Activated effector memory CD4-positive, alpha-beta T cell treated with Interleukin-2 at 50 U/mL for 16 hours (primary cell): ENCODE measurements around the gene PDE4B.

Source experiments
- DNase-seq: peaks from one replicate; pipeline ENCODE4 v3.0.0-alpha.2; 2020

The PDE4B gene

GRCh38 chr1:66351478-66351877 lies 558.8 kb downstream of the PDE4B start:
- no peak for DNase-seq

DNA sequence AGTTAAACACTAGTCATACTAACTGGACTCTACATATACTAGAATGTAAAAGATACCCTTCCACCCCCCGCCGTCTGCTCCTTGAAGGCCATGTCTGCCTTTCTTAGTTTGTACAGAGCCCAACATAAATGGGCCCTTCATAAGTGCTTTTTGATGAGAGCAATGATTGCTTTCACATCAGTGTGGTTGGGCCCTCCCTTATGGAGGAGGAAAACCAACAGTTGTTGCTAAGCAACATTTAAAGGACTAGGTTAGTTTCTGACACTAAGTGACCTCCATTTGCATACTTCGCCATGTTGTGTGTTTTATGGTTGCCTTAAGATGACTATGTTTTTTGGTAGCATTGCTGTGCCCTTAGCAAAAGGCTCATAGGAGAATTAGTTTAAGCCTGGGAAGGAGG lies 559.2 kb downstream of the PDE4B start:
- no peak for DNase-seq

- DNase-seq, result no peak
Observed at GRCh38 chr1:66352792-66353191, 560.1 kb downstream of the PDE4B start.

- DNase-seq, result no peak
Observed at GRCh38 chr1:66353257-66353656, 560.6 kb downstream of the PDE4B start.

DNA sequence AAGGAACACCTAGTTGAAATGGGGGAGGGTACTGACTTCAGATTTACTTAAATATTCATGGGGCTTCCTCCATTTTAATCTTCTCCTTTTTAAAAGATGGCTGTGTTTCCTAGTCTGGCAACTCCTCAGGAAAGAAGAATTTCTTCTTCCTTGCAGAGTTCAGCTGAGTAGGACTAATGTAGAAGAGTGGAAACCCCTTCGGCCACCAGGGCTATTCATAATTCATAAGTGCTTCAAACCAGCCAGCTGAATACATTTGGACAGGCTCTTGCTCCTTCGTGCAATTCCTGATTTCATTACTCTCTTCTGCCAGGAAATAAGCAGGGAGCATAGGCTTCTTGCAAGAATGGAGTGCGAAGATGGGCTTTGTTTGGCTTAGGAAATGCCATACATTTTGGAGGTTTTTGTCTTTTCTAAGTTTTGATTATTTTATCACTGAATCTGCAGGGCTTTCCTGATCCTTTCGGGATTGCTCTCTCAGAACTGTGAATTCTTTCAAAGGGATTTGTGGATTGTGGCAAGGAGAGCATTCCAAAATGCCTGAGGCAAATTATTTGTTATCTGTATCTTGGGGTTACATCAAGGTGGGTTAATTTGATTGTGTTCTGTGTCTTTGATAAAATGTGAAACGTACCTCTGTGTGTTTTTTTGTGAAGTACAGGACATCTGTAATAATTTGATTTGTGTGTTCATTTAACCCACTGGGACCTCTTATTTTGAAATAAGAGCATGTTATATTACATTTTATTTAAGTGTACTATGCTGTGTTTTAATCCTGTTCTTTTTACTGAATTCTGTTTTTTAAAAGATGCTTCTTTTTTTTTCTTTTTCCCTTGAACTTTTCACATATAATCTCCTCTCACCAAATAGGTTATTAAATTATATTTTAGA lies 561.9 kb downstream of the PDE4B start:
- DNase-seq, result no peak

GRCh38 chr1:66355756-66356155 lies 563.1 kb downstream of the PDE4B start:
- DNase-seq, result no peak

GRCh38 chr1:66356605-66357004 lies 563.9 kb downstream of the PDE4B start:
- DNase-seq, result no peak

DNA sequence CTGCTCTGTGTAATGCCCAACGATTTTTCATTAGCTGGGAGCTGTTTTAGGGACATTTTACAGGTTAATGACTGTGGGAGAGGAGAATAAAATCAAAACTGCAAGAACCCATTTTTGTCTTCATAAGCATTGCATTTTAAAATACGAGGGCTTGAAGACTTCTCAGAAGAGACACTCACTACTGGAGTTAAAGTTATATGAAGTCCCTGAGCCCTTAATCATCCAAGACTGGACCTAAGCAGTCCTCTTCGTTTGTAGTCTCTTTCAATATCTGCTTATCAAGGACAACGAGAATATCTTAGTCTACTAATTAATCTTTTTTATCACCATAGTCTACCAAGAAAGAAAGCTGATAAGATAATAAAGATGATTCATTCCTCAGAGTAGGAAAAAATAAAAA lies 564.3 kb downstream of the PDE4B start:
- DNase-seq, result no peak

DNA sequence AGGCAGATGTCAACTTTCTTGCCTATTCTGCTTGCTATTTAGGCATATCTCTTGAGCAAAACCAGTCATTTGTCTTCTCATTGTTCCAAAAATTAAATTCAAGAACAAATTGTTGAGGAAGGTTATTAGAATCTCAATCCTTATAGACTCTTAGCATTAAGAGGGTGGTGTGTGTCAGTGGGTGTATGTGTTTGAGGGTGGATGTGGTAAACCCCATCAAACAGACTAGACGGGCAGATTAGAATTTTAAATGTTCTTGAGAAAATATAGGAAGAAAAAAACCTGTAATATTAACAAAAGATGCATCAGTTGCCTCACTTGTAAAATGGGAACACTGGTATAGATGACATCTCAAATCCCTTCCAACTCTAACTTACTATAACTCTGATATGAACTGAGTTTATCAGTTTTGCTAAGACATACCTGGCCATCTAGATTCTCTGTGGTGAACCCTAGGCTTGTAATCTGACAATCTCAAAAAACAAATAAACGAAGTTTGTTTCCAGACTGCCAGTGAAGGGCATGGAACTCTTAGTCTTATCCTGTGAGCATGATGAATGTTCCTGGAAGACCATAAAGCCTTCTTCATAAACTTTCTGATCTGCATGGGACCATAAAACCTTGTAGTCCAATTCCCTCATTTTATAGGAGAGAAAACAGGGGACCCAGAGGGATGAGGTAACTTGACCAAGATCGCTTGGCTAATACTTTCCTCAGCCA lies 564.9 kb downstream of the PDE4B start:
- DNase-seq, result no peak

DNA sequence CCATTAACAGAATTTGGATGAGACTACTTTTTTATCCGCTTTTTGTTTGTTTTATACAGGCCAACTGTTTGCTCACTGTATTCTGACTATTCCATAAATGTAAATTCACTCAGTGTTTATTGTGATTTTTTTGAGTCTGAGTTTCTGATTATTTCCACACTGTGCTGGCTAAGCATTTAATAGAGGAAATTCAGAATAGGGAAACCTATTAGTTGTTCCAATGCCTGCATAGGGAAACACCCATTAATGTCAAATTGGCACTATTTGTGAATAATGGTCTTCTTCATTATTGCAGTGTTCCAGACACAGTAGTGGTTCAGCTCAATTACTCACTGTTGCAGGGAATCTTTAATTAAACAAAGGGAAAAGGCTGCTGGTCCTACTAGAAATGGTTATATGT lies 566.6 kb downstream of the PDE4B start:
- DNase-seq, result no peak

DNA sequence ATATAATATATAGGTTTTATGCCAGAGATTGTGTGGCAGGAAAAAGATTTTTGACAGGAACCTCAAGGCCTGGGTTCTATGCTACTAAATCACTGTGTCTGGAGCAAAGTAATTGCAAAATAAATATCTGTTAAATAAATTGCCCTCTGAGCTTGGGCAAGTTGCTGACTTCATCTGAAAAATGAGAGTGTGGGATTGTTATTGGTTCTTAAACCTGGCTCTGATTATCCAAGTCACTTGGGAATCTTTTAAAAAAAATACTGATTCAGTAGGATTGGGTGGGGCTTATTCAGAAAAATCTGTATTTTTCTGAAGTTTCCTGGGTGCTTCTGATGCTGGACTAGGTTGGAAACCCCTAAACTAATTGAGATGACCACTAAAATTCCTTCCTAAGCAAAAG lies 567.1 kb downstream of the PDE4B start:
- no peak for DNase-seq

DNA sequence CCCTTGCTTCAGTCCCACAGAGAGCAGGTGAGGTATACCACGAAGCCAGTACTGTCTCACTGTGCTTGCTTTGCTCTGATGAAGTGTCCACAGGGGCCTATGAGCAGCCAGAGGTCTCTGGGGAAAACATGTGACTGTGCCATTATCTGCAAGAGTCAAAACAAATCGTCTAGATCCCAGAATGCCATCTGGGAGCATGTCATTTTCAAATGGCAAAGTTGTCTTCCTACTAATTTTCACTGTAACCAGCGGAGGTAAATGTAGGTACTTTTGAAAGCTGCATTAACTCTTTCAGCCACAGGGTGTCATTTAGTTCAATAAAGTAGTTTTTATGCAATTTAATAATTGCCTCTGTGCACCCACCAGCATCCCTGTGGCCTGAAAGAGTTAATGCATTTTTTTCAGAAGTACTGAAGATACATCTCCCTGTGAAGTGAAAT lies 567.6 kb downstream of the PDE4B start:
- DNase-seq, result no peak

- DNase-seq, result no peak
Observed at GRCh38 chr1:66364578-66365391, 572.1 kb downstream of the PDE4B start.

DNA sequence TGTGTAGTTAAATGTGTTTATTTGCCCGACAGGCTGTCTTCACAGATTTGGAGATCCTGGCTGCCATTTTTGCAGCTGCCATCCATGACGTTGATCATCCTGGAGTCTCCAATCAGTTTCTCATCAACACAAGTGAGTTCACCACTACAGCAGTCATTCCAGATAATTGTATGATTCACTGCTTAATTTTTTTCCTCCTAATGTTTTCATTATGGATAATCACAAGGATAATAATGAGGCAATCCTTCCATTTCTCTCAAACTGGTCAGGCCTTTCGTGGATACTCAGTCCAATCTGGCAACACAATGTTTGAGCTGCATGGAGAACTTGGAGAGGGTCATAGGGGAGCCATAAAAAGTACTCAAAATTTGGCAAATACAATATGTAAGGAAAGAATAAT lies 572.9 kb downstream of the PDE4B start:
- no peak for DNase-seq

DNA sequence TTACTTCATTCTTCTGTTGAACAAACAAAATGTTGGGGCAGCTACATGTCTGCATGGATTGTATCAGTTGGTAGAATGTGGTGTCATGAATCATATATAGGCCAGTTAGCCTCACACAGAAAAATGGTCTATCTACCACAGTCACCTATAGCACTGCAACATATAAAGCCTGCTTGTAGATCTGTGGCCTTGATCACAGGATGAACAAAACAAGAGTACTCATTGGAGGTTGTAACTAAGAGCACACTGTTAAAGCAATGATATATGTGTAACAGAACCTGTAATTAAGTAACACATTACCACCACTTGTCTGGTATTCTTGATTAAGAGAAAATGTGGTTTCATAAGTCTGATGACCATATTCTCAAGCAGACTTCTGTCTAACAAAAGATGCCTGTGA lies 573.9 kb downstream of the PDE4B start:
- DNase-seq, result no peak

- DNase-seq, result no peak
Observed at GRCh38 chr1:66367369-66367768, 574.7 kb downstream of the PDE4B start.

DNA sequence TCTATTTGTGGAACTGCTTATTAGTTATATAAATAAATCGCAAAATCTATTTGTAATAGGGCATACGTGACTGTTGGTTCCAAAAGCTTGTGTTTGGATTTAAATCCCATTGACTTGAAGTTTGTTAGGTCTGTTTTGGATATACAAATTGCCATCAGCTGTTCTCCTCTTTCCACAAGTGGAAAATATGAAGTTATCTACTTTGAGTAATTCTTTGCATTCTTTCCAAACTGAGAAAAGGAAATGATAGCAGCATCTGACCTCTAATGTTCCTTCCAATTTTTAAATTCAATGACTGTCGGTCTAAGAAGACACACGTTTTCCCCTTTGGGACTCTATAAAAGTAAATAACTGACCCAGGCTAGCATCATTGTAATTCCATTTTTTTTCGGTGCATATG lies 575.6 kb downstream of the PDE4B start:
- DNase-seq, result no peak

DNA sequence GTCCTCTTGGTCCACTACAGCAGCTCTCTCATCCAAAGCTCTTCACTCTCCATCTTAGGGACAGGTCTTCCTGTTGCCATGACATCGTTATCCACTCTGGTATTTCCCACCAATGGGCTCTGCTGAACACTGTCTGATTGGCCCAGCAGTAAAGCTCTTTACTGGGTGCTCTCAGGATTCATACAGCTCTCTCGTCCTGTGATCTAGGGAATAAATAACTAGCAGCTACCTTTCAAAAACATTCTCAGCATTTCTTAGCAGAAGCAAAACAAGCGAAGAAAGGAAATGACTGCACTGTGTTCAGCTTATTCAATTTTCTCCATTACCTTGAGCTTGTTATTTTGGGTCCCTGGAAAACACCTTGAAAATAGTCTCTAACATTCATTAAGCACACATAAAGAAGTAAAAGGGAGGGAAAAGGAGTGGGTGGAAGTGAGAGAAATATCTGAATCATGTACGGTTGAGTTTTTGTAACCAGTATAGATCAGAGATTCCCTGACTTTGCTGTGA lies 577.8 kb downstream of the PDE4B start:
- no peak for DNase-seq

- no peak for DNase-seq
Observed at GRCh38 chr1:66371233-66372005, 578.7 kb downstream of the PDE4B start.

- no peak for DNase-seq
Observed at GRCh38 chr1:66372522-66373101, 579.9 kb downstream of the PDE4B start.

DNA sequence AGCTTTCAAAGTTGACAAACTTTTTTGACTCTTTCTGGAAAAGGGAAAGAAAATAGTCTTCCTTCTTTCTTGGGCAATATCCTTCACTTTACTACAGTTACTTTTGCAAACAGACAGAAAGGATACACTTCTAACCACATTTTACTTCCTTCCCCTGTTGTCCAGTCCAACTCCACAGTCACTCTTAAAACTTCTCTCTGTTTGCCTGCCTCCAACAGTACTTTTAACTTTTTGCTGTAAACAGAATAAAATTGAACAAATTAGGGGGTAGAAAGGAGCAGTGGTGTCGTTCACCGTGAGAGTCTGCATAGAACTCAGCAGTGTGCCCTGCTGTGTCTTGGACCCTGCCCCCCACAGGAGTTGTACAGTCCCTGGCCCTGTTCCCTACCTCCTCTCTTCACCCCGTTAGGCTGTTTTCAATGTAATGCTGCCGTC lies 580.5 kb downstream of the PDE4B start:
- DNase-seq, result no peak

- DNase-seq, result no peak
Observed at GRCh38 chr1:66374148-66374547, 581.5 kb downstream of the PDE4B start.
